GM12801 (cell line): ENCODE measurements around the gene SLC46A3.

Experiments used
- TF ChIP-seq, protein P1 (sequence below): IDR thresholded peaks from one replicate; pipeline ENCODE4 v1.5.1; 2011; ENCODE audit warnings: control low read depth; ENCODE audit not compliant: insufficient read length; ENCODE audit errors: extremely low read depth

SLC46A3 gene

DNA sequence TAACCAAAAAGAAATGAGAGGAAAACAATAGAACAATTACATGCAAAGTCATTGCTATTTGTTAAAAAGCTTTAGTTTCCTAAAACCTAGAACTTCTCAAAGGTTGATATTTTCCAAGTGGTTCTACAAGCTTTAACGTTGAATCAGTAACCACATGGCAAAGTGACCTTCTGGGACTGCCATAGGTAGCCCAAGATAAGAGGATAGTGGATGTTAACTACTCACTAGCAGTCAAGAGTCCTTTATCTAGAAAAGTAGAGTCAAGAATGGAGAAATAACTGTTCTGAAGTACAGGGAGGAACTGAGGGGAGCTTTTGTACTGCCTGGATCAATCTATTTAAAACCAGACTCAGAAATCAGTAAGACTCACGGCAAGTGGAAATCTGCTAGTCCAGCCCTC is 9.9 kb upstream of the SLC46A3 start:
- TF ChIP-seq, protein P1, sequence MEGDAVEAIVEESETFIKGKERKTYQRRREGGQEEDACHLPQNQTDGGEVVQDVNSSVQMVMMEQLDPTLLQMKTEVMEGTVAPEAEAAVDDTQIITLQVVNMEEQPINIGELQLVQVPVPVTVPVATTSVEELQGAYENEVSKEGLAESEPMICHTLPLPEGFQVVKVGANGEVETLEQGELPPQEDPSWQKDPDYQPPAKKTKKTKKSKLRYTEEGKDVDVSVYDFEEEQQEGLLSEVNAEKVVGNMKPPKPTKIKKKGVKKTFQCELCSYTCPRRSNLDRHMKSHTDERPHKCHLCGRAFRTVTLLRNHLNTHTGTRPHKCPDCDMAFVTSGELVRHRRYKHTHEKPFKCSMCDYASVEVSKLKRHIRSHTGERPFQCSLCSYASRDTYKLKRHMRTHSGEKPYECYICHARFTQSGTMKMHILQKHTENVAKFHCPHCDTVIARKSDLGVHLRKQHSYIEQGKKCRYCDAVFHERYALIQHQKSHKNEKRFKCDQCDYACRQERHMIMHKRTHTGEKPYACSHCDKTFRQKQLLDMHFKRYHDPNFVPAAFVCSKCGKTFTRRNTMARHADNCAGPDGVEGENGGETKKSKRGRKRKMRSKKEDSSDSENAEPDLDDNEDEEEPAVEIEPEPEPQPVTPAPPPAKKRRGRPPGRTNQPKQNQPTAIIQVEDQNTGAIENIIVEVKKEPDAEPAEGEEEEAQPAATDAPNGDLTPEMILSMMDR: no peak

DNA sequence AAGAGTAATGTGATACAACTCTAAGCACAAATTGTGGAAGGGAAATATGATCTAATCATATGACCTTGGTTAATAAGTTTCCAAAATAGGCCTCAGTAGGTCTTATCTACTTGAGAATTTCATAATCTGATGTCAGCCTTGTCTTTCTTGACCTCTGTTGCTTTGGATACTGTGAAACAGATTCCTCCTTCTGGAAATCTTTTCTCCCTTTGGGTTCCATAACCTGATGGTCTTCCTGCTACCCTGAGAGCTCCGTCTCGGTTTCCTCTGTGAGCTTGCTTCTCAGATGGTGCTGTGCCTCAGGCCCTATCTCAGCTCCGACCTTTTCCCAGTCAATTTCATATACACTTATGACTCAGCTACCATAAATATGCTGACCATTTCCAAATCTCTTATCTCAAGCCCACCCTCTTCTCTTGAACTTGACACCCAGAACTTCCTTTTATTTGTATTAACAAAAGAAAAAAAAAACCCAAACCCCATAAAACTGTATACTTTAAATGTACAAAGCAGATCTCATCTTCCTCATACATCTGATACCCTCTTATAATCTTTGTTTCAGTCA is 6.4 kb upstream of the SLC46A3 start:
- TF ChIP-seq, protein P1: no peak

DNA sequence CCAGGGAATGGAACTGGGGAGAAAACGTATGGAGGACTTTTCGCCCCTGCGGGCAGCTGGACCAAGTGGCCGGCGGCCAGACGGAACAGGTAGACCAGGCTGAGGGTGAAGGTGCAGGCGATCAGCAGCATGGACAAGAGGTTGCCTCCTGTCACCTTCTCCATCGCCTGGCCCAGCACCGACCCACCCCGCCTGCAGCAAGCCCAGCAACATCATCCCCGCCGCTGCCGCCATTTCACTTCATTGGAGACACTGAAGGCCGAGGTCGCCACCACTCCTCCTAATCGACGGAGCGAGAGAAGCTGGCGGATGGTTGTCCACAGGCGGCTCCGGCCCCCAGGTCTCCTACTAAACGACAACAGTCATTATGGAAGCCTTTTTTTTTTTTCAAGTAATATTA is 5.0 kb upstream of the SLC46A3 start:
- TF ChIP-seq, protein P1: no peak

DNA sequence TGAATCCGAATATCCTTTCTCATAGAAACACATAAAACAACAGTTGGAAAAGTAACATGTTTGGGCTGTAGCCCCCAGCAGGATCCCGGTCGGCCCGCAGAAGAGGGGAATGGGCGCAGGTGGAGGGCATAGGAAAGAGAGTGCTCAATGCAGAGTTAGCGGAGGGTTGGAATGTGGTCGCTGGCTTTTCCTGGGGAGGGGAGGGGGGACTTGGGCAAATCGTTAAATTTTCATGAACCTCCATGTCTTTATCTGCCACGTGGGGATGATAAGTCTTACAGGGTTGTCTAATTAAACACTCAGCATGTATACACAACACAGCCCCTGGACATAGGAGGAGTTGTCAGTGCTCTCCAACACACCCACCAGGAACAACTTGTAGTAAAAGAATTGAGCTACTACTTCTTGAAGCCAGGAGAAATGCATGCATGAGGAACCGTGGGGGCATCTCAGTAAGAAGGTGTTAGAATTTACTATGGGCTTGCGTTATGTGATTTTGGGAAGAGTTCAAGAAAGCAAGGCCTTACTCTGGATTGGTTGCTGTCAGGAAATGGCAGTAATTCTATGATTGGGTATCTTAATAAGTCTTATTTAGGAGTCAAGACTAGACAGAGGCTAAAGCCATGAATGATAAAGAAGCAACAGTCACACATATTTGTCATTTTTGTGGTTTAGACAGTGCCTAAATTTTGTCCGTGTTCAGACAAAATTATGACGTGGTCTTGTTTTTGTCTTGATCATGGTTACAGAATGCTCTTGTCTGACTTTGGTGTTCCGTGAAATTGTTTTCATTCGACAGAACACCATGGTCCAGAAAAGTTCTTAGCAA is 671 bp upstream of the SLC46A3 start:
- TF ChIP-seq, protein P1: no peak

DNA sequence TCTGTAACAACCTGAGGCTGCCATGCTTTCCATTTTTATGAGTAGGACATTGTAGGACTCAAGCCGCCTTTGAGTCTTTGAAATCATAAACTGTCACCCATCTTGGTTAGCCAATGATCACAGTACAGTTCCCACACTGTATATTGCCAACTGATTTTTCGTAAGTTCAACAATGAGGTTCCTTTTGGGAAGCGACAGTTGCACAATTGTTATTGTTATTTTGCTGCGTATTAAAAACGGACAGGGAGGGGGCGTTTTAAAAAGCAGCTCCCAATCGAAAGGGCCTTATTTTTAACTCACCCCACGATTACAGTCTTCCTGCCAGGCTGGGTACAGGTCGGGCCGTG is 601 bp downstream of the SLC46A3 start:
- TF ChIP-seq, protein P1: no peak

DNA sequence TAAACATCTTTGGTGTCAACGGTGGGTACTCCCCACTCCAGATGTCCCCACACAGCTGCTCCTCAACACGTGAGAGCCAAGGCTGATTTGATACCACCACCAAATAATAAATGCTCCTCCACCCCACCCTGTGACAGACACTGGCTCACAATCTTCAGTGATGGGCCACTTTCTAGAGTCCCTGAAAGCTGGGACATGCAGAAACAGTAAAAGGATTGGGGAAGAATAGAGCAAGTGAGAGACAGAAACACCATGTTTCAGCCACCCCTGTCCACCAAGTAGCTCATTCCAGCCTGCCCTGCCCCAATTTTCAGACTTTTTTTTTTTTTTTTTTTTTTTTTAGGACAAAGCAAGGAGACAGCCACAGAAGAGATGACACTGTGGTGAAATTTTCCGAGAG is 1.6 kb downstream of the SLC46A3 start:
- TF ChIP-seq, protein P1: no peak

DNA sequence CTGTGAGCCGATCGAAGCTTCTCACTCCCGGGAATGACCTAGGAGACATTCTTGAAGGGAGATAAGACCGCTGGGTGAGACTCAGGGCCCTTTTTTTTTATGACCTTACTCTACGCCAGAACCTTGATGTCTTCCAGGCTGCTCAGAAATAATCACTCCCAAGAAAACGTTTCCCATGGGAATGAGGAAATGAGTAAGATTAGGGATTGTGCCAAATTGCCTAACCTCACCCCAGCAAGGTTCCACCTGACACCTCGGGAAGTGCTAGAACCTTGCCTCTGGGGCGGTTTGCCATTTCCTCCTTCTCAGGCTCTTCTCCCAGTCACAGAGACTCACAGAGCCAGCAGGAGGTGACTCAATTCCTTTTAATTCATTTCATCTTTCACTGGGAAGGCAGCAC is 2.3 kb downstream of the SLC46A3 start:
- TF ChIP-seq, protein P1: no peak
